PC-3 (cell line): ENCODE data around the gene UMPS.

ENCODE experiments used
- EZH2 ChIP-seq: fragments of 300-600 bp; sonication (generic); IDR thresholded peaks from one replicate; pipeline ENCODE4 v1.6.1; 2017; ENCODE audit warnings: antibody characterized with exemption, mild to moderate bottlenecking, low read length; ENCODE audit not compliant: unreplicated experiment
- EZH2phosphoT487 ChIP-seq: fragments of 300-600 bp; sonication (generic); IDR thresholded peaks from 2 replicates; pipeline ENCODE4 v1.6.1; 2018; ENCODE audit warnings: mild to moderate bottlenecking, antibody characterized with exemption, low read length, borderline replicate concordance

DNA sequence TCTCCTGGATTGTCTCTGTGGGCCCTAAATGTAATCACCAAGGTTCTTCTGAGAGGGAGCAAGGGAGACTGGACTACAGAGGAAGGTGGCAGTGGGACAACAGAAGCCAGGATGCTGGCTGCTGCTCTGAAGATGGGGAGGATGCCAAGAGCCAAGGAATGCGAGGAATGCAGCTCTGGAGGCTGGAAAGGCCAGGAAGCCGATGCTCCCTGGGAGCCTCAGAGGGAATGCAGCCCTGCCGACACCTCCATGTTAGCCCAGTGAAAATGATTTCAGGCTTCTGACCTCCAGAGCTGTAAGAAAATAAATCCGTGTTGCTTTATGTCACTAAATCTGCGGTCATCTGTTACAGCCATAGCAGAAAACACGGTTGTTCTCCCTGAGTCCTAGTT lies 44.1 kb downstream of the UMPS start:
- TF ChIP-seq EZH2 = no peak
- no peak for TF ChIP-seq EZH2phosphoT487
